H9 (cell line): ENCODE results near the gene AMBRA1. TPM values are rescaled to one million over a fixed set of nuclear protein-coding genes. Genes with fewer than 3 reads are reported as not detected.

Experiments
- DNase-seq: peaks from one replicate; pipeline ENCODE4 v3.0.0-alpha.2; 2017
- H2AFZ ChIP-seq: one replicate; pipeline ENCODE4 v1.6.1; 2013; ENCODE audit warnings: mild to moderate bottlenecking, low read length, control low read depth, moderate library complexity
- H2AK5ac ChIP-seq: 2 replicates; pipeline ENCODE4 v1.6.1; 2013; ENCODE audit warnings: low read length, control low read depth, mixed read lengths; ENCODE audit not compliant: insufficient read length
- H2BK120ac ChIP-seq: one replicate; pipeline ENCODE4 v1.6.1; 2013; ENCODE audit warnings: low read depth, mild to moderate bottlenecking, low read length, control low read depth, inconsistent platforms; ENCODE audit not compliant: poor library complexity, severe bottlenecking
- H2BK12ac ChIP-seq: 2 replicates; pipeline ENCODE4 v1.6.1; 2013; ENCODE audit warnings: low read length, control low read depth, mixed read lengths, low read depth; ENCODE audit not compliant: insufficient read length
- H2BK15ac ChIP-seq: 2 replicates; pipeline ENCODE4 v1.6.1; 2013; ENCODE audit warnings: low read depth, low read length, control low read depth
- H2BK20ac ChIP-seq: one replicate; pipeline ENCODE4 v1.6.1; 2013; ENCODE audit warnings: low read depth, mild to moderate bottlenecking, low read length, control low read depth, inconsistent platforms; ENCODE audit not compliant: poor library complexity, severe bottlenecking
- H2BK5ac ChIP-seq: 2 replicates; pipeline ENCODE4 v1.6.1; 2013; ENCODE audit warnings: low read length, control low read depth, mixed read lengths; ENCODE audit not compliant: insufficient read length
- H3K14ac ChIP-seq: 2 replicates; pipeline ENCODE4 v1.6.1; 2013; ENCODE audit warnings: low read length, control low read depth; ENCODE audit not compliant: insufficient read depth
- H3K18ac ChIP-seq: 2 replicates; pipeline ENCODE4 v1.6.1; 2013; ENCODE audit warnings: low read depth, mild to moderate bottlenecking, mixed read lengths, low read length, control low read depth; ENCODE audit not compliant: insufficient read length
- H3K23ac ChIP-seq: 2 replicates; pipeline ENCODE4 v1.6.1; 2013; ENCODE audit warnings: low read length, control low read depth, mixed read lengths, low read depth; ENCODE audit not compliant: insufficient read length
- H3K23me2 ChIP-seq: 2 replicates; pipeline ENCODE4 v1.6.1; 2013; ENCODE audit warnings: low read depth, mild to moderate bottlenecking, mixed read lengths, low read length, control low read depth; ENCODE audit not compliant: insufficient read length, poor library complexity, severe bottlenecking
- H3K27ac ChIP-seq: 2 replicates; pipeline ENCODE4 v1.5.1; 2013; ENCODE audit warnings: low read length, control low read depth, mixed read lengths, low read depth; ENCODE audit not compliant: insufficient read length
- H3K27me3 ChIP-seq: 2 replicates; pipeline ENCODE4 v1.6.1; 2013; ENCODE audit warnings: low read length, control low read depth, inconsistent platforms; ENCODE audit not compliant: insufficient read depth
- H3K4ac ChIP-seq: 2 replicates; pipeline ENCODE4 v1.6.1; 2013; ENCODE audit warnings: low read depth, mild to moderate bottlenecking, control low read depth, inconsistent platforms, low read length, moderate library complexity
- H3K4me1 ChIP-seq: 2 replicates; pipeline ENCODE4 v1.6.1; 2013; ENCODE audit warnings: low read length, control low read depth, inconsistent platforms; ENCODE audit not compliant: insufficient read depth
- H3K4me2 ChIP-seq: 2 replicates; pipeline ENCODE4 v1.6.1; 2013; ENCODE audit warnings: low read length, control low read depth, mixed read lengths; ENCODE audit not compliant: insufficient read length, insufficient read depth
- H3K56ac ChIP-seq: 2 replicates; pipeline ENCODE4 v1.6.1; 2013; ENCODE audit warnings: low read depth, mild to moderate bottlenecking, mixed read lengths, low read length, control low read depth; ENCODE audit not compliant: insufficient read length
- H3K79me1 ChIP-seq: 2 replicates; pipeline ENCODE4 v1.6.1; 2013; ENCODE audit warnings: low read depth, mild to moderate bottlenecking, moderate library complexity, low read length, control low read depth, inconsistent platforms; ENCODE audit not compliant: insufficient read depth, poor library complexity, severe bottlenecking
- H3K79me2 ChIP-seq: 2 replicates; pipeline ENCODE4 v1.6.1; 2013; ENCODE audit warnings: low read length, control low read depth, inconsistent platforms; ENCODE audit not compliant: insufficient read depth
- H3K9ac ChIP-seq: 2 replicates; pipeline ENCODE4 v1.6.1; 2013; ENCODE audit warnings: low read length, control low read depth, mixed read lengths; ENCODE audit not compliant: insufficient read length; ENCODE audit errors: extremely low read depth
- H3K9me3 ChIP-seq: one replicate; pipeline ENCODE4 v1.6.1; 2013; ENCODE audit warnings: low read depth, low read length, inconsistent platforms; ENCODE audit not compliant: control insufficient read depth
- H3T11ph ChIP-seq: one replicate; pipeline ENCODE4 v1.6.1; 2013; ENCODE audit warnings: mild to moderate bottlenecking, low read length, control low read depth, inconsistent platforms
- H4K20me1 ChIP-seq: one replicate; pipeline ENCODE4 v1.6.1; 2013; ENCODE audit not compliant: control insufficient read depth, insufficient read length, insufficient read depth
- H4K5ac ChIP-seq: 2 replicates; pipeline ENCODE4 v1.6.1; 2013; ENCODE audit warnings: low read depth, mild to moderate bottlenecking, mixed read lengths, low read length, control low read depth; ENCODE audit not compliant: insufficient read length
- H4K8ac ChIP-seq: replicated peaks from 2 replicates; pipeline ENCODE4 v1.6.1; 2013; ENCODE audit warnings: low read length, control low read depth, mixed read lengths, low read depth; ENCODE audit not compliant: insufficient read length
- H4K91ac ChIP-seq: 2 replicates; pipeline ENCODE4 v1.6.1; 2013; ENCODE audit warnings: low read depth, mild to moderate bottlenecking, moderate library complexity, mixed read lengths, low read length, control low read depth; ENCODE audit not compliant: insufficient read length
- H3K27ac Mint-ChIP-seq, 3 experiments: 2 replicates in 2 of 3; 3 replicates in 1 of 3; pipeline ENCODE4 v1.8.0; 2020 to 2021; ENCODE audit warnings: mixed read lengths in 3 of 3, mild to moderate bottlenecking in 1 of 3, moderate library complexity in 1 of 3
- H3K27me3 Mint-ChIP-seq: 2 replicates; pipeline ENCODE4 v1.8.0; 2021; ENCODE audit warnings: low read depth, mild to moderate bottlenecking, moderate library complexity, mixed read lengths
- H3K36me3 Mint-ChIP-seq, 3 experiments: 2 replicates in 2 of 3; 3 replicates in 1 of 3; pipeline ENCODE4 v1.8.0; 2020 to 2021; ENCODE audit warnings: low read depth in 3 of 3, mixed read lengths in 3 of 3; ENCODE audit not compliant: insufficient read depth in 1 of 3
- H3K4me1 Mint-ChIP-seq, 2 experiments: 2 replicates each; pipeline ENCODE4 v1.8.0; 2020; ENCODE audit warnings: mixed read lengths in 2 of 2
- H3K4me3 Mint-ChIP-seq, 2 experiments: 2 replicates in 1 of 2; 3 replicates in 1 of 2; pipeline ENCODE4 v1.8.0; 2020 to 2021; ENCODE audit warnings: mild to moderate bottlenecking in 2 of 2, mixed read lengths in 2 of 2, moderate library complexity in 1 of 2
- H3K9me3 Mint-ChIP-seq, 2 experiments: 2 replicates in 1 of 2; 3 replicates in 1 of 2; pipeline ENCODE4 v1.8.0; 2020; ENCODE audit warnings: mild to moderate bottlenecking in 2 of 2, mixed read lengths in 2 of 2, moderate library complexity in 1 of 2
- CTCF ChIP-seq: fragments of 200-600 bp; sonication (generic); conservative IDR thresholded peaks from 3 replicates; pipeline ENCODE4 v1.8.0; 2021; ENCODE audit warnings: antibody characterized with exemption, mild to moderate bottlenecking
- WGBS: extraction: QIAGEN DNeasy Blood & Tissue Kit; methylation state at CpG from one replicate; pipeline ENCODE4 v1.1.7; 2013; ENCODE audit warnings: missing lambda C conversion rate, low lambda C conversion rate, mixed read lengths; ENCODE audit not compliant: insufficient read length; ENCODE audit errors: extremely low coverage; 5-methylcytosine and 5-hydroxymethylcytosine counted together
- total RNA-seq: library from RNA; stranded (reverse); gene quantifications from 2 replicates; pipeline ENCODE4 v1.2.1, GENCODE V29; 2021

The AMBRA1 gene
- total RNA-seq, 1 experiment from 2014 or later, result 37.5 TPM

- Histone ChIP-seq H3K27ac (no peak overlapping the region), H3K4me1 (peaks cover 4% of the 10 kb centered on the region; the same call in 1 of the 2 replicates), H2BK120ac (no peak overlapping the region), H3K14ac (peak overlapping the region; percentile 88), H4K8ac (no peak overlapping the region), H3K9ac (no peak overlapping the region), H3K56ac (no peak overlapping the region), H3K23me2 (peaks cover 8% of the 10 kb centered on the region), H2BK12ac (no peak overlapping the region), H2AFZ (no peak overlapping the region), H4K91ac (no peak overlapping the region), H3K4ac (no peak overlapping the region), H3K79me2 (no peaks in the 10 kb centered on the region), H2BK15ac (no peak overlapping the region), H2AK5ac (no peak overlapping the region), H3T11ph (no peak overlapping the region), H3K4me2 (peak overlapping the region; percentile 71), H3K18ac (no peak overlapping the region), H2BK5ac (no peak overlapping the region), H4K5ac (no peak overlapping the region), H3K79me1 (no peaks in the 10 kb centered on the region), H3K27me3 (no peaks in the 10 kb centered on the region), H3K23ac (no peak overlapping the region), H3K9me3 (no peaks in the 10 kb centered on the region), H2BK20ac (no peak overlapping the region), H4K20me1 (no peaks in the 10 kb centered on the region)
- peaks cover 6 to 31% of the 10 kb centered on the region in 2 experiments for H3K4me1 Mint-ChIP-seq
- peak; percentile 75 for DNase-seq
- no peak overlapping the region for H3K27ac Mint-ChIP-seq
- peaks cover 7 to 12% (median 11%) of the 10 kb centered on the region in 3 experiments for H3K36me3 Mint-ChIP-seq
- no peaks in the 10 kb centered on the region for H3K9me3 Mint-ChIP-seq
- H3K4me3 Mint-ChIP-seq, result peak overlapping the region; percentile 79 to 86
- TF ChIP-seq CTCF, result peak; percentile 82
- H3K27me3 Mint-ChIP-seq, result peaks cover 31% of the 10 kb centered on the region
- WGBS, result no CpG with 5 or more reads among the region's 18 CpGs
Observed at GRCh38 chr11:46382646-46383403, 211.0 kb downstream of the AMBRA1 start.
